HG03460 (cell line): ENCODE measurements around the gene DNAJB14.

ENCODE experiments used
- ATAC-seq: cut with Tn5 transposase; IDR thresholded peaks from one replicate; pipeline ENCODE4 v1.9.1; 2021; ENCODE audit not compliant: unreplicated experiment

The DNAJB14 gene

DNA sequence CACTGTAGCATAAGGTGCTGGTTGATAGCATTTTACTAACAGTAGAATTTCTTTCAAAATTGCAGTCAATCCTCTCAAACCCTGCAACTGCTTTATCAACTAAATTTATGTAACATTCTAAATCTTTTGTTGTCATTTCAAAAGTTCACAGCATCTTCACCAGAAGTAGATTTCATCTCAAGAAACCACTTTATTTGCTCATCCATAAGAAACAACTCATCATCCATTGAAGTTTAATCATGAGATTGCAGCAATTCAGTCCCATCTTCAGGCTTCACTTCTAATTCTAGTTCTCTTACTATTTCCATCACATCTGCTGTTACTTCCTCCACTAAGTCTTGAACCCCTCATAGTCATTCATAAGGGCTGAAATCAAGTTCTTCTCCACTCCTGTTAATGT lies 73.8 kb downstream of the DNAJB14 start:
- ATAC-seq = no peak

DNA sequence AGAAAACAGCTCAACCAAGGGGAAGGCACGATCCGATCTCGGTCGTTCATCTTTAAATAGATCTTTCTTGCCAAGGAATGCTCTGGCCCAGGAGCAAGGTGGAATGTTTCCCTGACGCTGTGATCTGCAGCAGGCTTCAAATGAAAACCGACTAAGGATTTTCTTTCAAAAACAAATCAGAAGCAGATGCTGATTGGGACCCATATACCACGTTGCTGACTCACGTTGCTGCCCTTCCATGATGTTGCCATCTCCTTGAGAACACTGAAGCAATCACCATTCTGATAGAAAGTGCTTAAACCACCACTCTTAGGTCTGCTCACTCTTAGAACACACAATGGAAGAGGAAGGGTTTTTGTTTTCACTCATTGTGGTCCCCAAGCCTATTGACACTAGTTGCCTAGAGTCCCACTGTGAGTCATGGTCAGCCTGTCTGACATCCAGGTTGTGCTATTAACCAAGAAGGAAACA lies 78.3 kb downstream of the DNAJB14 start:
- ATAC-seq = peak; percentile 82

DNA sequence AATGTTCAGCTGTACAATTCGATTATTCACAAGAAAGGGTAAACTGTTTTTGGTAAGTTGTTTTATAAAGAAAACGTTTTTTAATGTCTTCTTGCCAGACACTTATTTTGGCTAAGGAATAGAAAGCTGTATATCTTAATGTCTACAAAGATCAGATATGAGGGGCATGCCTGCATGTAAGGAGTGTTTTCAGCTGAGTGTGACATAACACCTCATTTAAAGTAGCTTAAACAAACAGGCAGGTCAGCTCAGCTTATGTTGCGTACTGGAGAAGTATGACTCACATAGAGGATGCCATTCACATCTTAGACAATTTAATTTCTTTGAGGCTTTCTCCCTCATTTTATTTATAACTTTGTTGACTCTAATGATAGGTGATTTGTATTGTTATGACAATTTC lies 82.6 kb downstream of the DNAJB14 start:
- ATAC-seq = no peak

DNA sequence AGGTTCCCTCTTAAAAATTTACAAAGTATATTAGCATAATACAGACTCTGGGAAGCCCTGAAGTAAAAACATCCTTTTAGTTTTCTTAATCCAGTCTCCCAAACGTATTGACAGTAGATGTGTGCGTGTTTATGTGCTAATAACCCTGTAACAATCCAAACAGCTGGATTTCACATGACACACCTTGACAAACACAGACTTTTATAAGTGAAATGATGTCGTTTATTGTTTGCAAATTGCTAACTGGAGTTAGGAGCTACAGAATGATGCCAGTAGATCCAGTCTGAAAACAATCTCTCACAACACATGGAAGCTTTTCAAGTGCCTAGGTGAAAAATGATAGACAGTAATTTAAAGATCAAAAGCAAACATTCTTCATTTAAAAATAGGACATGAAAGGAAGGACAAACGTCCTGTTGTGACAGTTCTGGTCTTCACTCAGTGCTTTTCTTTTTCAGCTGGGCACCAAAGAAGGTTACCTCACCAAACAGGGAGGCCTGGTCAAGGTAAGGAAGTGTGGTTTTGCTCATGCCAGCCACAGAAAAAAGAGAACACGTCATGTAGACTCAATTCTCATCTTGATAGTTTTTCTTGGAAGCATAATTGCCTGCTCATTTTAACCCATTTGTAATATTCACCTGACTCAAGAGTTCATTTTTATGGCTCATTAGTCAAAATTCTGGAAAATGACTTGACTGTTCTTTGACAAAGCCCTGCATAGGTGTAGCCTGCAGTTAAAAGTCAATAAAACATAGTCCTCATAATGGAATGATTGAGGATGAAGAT lies 85.1 kb downstream of the DNAJB14 start:
- peak; percentile 59 for ATAC-seq

DNA sequence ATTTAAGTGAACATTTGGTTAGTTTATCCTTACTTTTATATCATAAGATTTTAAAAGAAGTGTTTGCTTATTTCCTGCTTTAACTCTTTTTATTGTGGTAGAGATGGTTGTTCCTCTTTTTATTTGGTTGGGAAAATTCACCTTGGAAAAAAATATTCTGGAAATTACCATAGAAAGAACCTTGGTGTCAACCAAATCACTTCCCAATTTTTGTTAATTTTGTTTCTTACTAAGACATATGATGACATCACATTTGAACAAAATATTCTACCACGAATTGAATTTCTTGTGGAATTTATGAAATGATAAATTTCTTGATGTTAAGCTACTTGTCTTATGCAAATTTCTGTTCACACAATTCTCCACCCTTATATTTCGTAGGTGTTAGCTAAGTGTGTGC lies 85.9 kb downstream of the DNAJB14 start:
- no peak for ATAC-seq

DNA sequence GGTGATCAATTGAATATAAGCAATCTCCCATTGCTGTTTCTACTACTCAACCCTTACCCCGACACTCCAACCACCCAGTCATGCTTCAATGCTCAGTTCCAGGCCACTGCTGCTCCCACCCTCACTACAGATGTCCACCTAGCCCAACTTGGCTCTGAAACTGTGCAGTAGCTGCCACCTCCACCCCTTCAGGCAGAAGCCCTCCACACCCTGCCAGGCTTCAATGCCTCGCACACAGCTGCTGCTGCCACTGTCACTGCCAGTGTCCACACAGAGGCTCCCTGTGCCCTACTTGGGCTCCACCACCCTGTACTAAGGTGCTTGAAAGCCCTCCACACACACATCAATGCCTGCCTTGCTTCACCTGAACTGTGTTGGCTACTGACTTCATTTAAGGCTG lies 86.8 kb downstream of the DNAJB14 start:
- ATAC-seq = peak; percentile 58

DNA sequence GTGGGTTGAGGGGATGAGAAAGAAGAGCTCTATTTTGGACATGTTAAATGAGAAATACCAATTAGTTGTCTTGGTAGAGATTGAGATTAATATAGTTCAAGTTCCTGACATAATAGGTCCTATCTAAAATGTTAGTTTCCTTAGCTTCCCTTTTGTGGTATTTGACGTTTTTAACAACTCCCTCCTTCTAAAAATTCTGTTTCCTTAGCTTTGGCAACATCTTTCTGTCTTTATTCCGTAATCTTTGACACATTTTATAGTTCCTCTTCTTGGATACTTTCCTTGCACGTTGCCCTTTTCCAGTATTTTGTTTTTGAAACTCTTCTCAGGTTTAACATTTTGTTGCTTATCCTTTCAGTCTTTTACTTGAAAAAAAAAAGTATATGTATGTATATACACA lies 89.1 kb downstream of the DNAJB14 start:
- no peak for ATAC-seq

DNA sequence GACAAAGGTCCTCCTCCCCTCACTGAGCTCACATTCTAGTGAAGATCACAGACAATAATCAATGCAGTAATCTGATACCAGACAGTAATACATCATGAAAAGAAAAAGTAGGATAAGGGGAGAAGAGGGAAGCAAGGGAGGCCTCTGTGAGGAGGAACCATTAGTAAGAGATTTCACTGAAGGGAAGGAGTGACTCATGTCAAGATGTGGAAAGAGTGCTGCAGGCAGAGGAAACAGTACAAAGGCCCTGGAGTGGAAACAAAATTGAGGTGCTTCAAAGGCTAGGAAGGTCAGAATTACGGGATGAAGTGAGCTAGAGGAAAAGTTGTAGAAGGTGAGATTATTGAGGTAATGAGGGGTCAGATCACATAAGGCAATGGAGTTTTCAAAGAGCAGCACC lies 90.3 kb downstream of the DNAJB14 start:
- no peak for ATAC-seq

DNA sequence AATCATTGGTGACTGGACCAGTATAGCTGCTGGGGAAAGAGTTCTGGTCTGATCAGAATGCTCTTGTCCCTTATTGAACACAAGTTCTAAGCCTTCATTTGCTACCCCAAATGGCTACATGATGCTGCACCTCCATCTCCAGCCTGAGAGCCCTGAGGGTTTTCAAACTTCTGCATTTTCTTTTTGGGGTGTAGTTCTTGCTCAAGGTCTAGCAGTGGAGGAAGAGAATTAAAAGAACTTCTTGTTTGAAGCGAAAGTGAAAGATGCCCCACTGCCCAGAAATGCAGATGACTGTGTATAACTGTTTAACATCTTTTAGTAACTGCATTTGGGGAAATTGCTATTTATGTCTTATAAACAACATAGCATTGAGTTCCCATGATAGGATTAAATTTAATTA lies 90.7 kb downstream of the DNAJB14 start:
- ATAC-seq = peak; percentile 37

DNA sequence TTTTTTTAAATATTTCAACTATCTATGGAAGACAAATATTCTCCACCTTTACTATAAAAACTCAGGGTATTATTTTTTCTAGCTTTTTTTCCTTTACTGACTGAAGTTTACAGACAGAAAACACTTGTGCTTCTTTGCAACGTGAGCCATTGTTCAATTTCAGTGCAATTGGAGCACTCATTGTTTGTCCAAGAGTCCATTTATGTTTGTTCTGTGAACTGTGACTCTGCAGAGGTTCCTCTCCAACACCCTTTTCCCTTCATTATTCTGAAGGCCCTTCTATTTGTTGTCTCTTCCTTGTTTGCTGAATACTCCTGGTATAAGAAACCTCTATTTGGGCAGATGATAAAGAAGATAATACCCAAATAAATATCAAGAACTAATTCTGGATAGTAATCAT lies 92.4 kb downstream of the DNAJB14 start:
- no peak for ATAC-seq

DNA sequence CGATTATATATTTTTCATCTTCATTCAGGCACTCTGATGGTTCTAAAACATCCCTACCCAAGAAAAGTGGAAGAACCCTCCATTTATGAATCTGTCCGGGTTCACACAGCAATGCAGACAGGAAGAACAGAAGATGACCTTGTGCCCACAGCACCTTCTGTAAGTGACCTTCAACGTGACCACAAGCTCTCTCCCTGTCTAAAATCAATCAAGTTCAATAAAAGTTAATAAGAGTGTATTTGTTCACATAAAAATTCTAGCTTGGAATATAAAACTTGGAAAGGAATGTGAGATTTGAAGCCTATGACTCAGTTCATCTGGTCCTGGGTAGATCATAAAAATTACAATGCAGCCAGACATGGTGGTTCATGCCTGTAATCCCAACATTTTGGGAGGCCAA lies 93.2 kb downstream of the DNAJB14 start:
- no peak for ATAC-seq

DNA sequence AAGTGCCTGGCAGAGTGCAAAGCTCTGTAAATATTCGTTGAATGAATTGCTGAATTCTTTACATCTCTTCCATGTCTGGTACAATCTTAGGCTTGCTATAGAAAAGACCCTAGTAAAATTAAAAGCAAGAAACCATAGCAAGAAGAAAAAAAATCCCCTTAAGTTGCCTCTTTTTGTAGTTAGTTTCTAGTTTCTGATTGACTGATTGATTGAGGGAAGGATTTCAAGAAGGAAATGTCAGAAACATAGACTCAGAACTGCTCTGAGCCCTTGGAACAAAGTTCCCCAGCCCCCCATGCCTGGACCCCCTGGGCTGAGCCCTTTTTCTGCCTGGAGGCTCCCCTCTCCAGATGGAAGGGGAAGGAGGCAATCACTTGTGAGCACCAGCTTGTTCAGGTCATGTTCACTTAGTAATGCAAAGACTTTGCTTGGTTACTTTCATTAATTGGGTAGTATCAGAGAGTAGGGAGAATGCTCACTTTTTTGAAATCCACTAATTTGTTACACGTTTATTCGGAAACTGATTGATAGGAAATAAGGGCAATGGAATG lies 94.1 kb downstream of the DNAJB14 start:
- ATAC-seq = no peak

DNA sequence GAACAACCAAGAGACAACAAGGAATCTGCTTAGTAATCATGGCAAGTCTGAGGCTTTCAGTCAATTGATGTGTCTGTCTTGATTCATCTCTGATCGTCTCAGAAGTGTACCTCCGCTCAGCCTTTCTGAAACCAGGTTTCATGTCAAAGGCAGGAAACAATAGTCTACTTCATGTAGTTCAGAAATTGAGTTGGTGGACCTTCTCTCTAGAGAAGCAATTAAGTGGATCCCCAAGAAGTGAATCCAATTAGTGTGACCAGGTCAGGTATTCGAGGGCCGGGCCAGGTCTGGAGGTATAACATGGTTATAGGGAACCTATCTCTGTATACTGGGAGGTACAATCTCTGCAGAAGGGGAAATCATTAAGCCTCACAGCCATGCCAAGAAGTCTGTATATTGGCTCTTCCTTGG lies 97.8 kb downstream of the DNAJB14 start:
- ATAC-seq = peak; percentile 35

DNA sequence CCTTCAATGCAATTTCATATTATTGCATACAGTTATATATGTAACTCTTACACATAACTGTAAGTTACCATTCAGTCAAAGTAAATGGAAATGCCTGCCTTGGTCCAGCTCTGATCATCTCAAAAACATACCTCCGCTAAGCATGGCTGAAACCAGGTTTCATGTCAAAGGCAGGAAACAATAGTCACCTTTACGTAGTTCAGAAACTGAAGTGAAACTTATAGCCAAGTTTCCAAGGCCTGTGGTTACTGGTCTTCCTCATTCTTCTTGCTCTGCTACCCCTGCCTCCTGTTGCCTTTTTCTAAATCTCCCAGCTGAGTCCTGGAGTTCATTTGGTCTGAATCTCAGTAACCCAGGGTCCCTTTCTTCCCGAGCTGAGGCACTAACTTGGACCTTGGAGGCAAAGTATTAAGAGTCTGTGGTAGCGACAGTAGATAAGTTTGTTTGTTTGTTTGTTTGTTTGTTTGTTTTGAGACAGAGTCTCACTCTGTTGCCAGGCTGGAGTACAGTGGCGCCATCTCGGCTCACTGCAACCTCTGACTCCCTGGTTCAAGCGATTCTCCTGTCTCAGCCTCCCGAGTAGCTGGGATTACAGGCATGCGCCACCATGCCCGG lies 98.9 kb downstream of the DNAJB14 start:
- ATAC-seq = peak; percentile 57

DNA sequence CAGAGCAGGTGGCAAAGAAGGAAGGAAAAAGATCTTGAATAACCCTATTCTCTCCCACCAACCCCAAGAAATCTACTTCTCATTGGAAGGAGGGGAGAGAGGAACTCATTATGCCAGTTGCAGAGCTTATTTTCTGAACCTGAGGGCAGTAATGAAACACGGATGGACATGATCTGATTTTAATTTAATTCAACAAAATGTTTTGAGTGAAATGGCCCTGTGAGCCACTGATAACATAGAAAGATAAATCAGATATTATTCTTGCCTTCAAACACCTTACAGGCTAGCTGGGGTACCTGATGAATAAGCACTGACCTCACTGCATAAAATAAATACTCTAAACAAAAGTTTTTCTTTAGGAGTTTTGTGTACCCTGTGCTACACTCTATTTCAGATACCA lies 99.5 kb downstream of the DNAJB14 start:
- ATAC-seq = no peak
